A549 (cell line): ENCODE data around the gene PRXL2A. TPM values are rescaled to one million over a fixed set of nuclear protein-coding genes. Genes with fewer than 3 reads are reported as not detected.

Experiments used
- ATAC-seq, 2 experiments: fragments of 200-7000 bp in 1 of 2; fragments of >200 bp in 1 of 2; cut with Nextera tagmentation in 1 of 2; cut with Tn5 transposase in 1 of 2; 3 replicates each; pipeline versions ENCODE4 v1.8.0 to v1.9.1; 2018 to 2020; ENCODE audit warnings: mild to moderate bottlenecking in 1 of 2, moderate library complexity in 1 of 2
- CTCF ChIA-PET: fragments of 300-600 bp; sonication (Branson Sonifier 250); formaldehyde crosslinking; extraction: SDS; loops from one replicate; lab custom pipeline; 2021; ENCODE audit warnings: antibody characterized with exemption, inconsistent platforms; lab: Yijun Ruan, JAX
- POLR2A ChIA-PET: fragments of 350-600 bp; formaldehyde crosslinking; extraction: SDS; loops from one replicate; lab custom pipeline; 2021; ENCODE audit warnings: antibody characterized with exemption, inconsistent platforms; lab: Yijun Ruan, JAX
- DNase-seq, 2 experiments: peaks; one replicate each; pipeline versions ENCODE4 v3.0.0 to v3.0.0-alpha.2; 2011 to 2016; ENCODE audit warnings: low read depth in 1 of 2, low spot score in 1 of 2
- FAIRE-seq: peaks from 2 replicates; lab custom pipeline; 2011; peaks lifted over from hg19 to GRCh38; lab: Jason Lieb, UNC
- H3K27ac ChIP-seq, 2 experiments: fragments of >200 bp; sonication (Bioruptor Twin); formaldehyde crosslinking; 3 replicates each; pipeline ENCODE4 v1.5.1; 2016 to 2017
- H3K4me1 ChIP-seq: fragments of >200 bp; sonication (Bioruptor Twin); formaldehyde crosslinking; 3 replicates; pipeline ENCODE4 v1.6.1; 2016
- H3K4me2 ChIP-seq: fragments of >200 bp; sonication (Bioruptor Twin); formaldehyde crosslinking; 3 replicates; pipeline ENCODE4 v1.6.1; 2016
- H3K4me3 ChIP-seq: fragments of >200 bp; sonication (Bioruptor Twin); formaldehyde crosslinking; 3 replicates; pipeline ENCODE4 v1.5.1; 2016
- H3K9me3 ChIP-seq: fragments of >200 bp; sonication (Bioruptor Twin); formaldehyde crosslinking; 3 replicates; pipeline ENCODE4 v1.6.1; 2016
- CBX8 ChIP-seq: fragments of 200-600 bp; sonication (generic); IDR thresholded peaks from 2 replicates; pipeline ENCODE4 v1.6.1; 2016
- CHD2 ChIP-seq: fragments of 150-350 bp; IDR thresholded peaks from 2 replicates; pipeline ENCODE4 v1.6.1; 2014; ENCODE audit warnings: low read length; ENCODE audit not compliant: partially characterized antibody
- CHD4 ChIP-seq: fragments of 200-600 bp; sonication (generic); IDR thresholded peaks from 2 replicates; pipeline ENCODE4 v1.6.1; 2016; ENCODE audit warnings: antibody characterized with exemption, mild to moderate bottlenecking, borderline replicate concordance
- CTCF ChIP-seq: fragments of >200 bp; sonication (Bioruptor Twin); formaldehyde crosslinking; IDR thresholded peaks from 3 replicates; pipeline ENCODE4 v1.5.1; 2016
- E2F6 ChIP-seq: IDR thresholded peaks from 2 replicates; pipeline ENCODE4 v1.6.1; 2012; ENCODE audit warnings: low read depth, borderline replicate concordance
- ELK1 ChIP-seq: fragments of 150-350 bp; IDR thresholded peaks from 2 replicates; pipeline ENCODE4 v1.6.1; 2014; ENCODE audit warnings: low read depth, mild to moderate bottlenecking, low read length
- EP300 ChIP-seq, 2 experiments: fragments of >200 bp; sonication (Bioruptor Twin); formaldehyde crosslinking; IDR thresholded peaks; 2 replicates in 1 of 2; 3 replicates in 1 of 2; pipeline ENCODE4 v1.6.1; 2016 to 2017
- ESRRA ChIP-seq: fragments of 150-350 bp; IDR thresholded peaks from 2 replicates; pipeline ENCODE4 v1.6.1; 2014; ENCODE audit warnings: mild to moderate bottlenecking, low read length, borderline replicate concordance
- FOSB ChIP-seq: fragments of 250-450 bp; sonication (Bioruptor Pico); IDR thresholded peaks from 2 replicates; pipeline ENCODE4 v1.5.0; 2020; ENCODE audit warnings: mild to moderate bottlenecking, moderate library complexity
- FOXS1 ChIP-seq: fragments of 250-450 bp; sonication (Bioruptor Pico); IDR thresholded peaks from 2 replicates; pipeline ENCODE4 v1.5.0; 2020; ENCODE audit warnings: mild to moderate bottlenecking, moderate library complexity
- HDAC2 ChIP-seq: fragments of 200-600 bp; sonication (generic); IDR thresholded peaks from 2 replicates; pipeline ENCODE4 v1.6.1; 2016
- HEYL ChIP-seq: fragments of 250-450 bp; sonication (Bioruptor Pico); IDR thresholded peaks from 2 replicates; pipeline ENCODE4 v1.8.0; 2021; ENCODE audit warnings: mild to moderate bottlenecking, moderate library complexity
- HOXA7 ChIP-seq: fragments of 250-450 bp; sonication (Bioruptor Pico); IDR thresholded peaks from 2 replicates; pipeline ENCODE4 v1.5.0; 2020; ENCODE audit warnings: mild to moderate bottlenecking, moderate library complexity
- HOXB5 ChIP-seq: fragments of 250-450 bp; sonication (Bioruptor Pico); IDR thresholded peaks from 2 replicates; pipeline ENCODE4 v1.5.0; 2020; ENCODE audit warnings: mild to moderate bottlenecking, moderate library complexity
- JUN ChIP-seq, 2 experiments: fragments of >200 bp; sonication (Bioruptor Twin); formaldehyde crosslinking; IDR thresholded peaks; 2 replicates in 1 of 2; 3 replicates in 1 of 2; pipeline ENCODE4 v1.6.1; 2016 to 2017
- KDM5A ChIP-seq: fragments of 200-600 bp; sonication (generic); IDR thresholded peaks from 2 replicates; pipeline ENCODE4 v1.6.1; 2016; ENCODE audit warnings: antibody characterized with exemption, mild to moderate bottlenecking
- MAFK ChIP-seq: fragments of 450-650 bp; IDR thresholded peaks from 2 replicates; pipeline ENCODE4 v1.6.1; 2014; ENCODE audit not compliant: partially characterized antibody
- MAX ChIP-seq: IDR thresholded peaks from 2 replicates; pipeline ENCODE4 v1.6.1; 2012
- PBX3 ChIP-seq: IDR thresholded peaks from 2 replicates; pipeline ENCODE4 v1.6.1; 2012
- PHF8 ChIP-seq: fragments of 200-600 bp; sonication (generic); IDR thresholded peaks from 2 replicates; pipeline ENCODE4 v1.6.1; 2016; ENCODE audit warnings: low read depth, mild to moderate bottlenecking, antibody characterized with exemption, moderate library complexity, borderline replicate concordance
- POLR2A ChIP-seq: IDR thresholded peaks from 2 replicates; pipeline ENCODE4 v1.6.1; 2012; ENCODE audit warnings: mild to moderate bottlenecking, low read length
- RAD21 ChIP-seq, 2 experiments: fragments of >200 bp in 1 of 2; sonication (Bioruptor Twin) in 1 of 2; formaldehyde crosslinking in 1 of 2; IDR thresholded peaks in 1 of 2; conservative IDR thresholded peaks in 1 of 2; 2 replicates in 1 of 2; 3 replicates in 1 of 2; pipeline ENCODE4 v1.6.1; 2012 to 2018; ENCODE audit warnings: inconsistent platforms in 1 of 2
- RARB ChIP-seq: fragments of 250-450 bp; sonication (Bioruptor Pico); IDR thresholded peaks from 2 replicates; pipeline ENCODE4 v1.8.0; 2021; ENCODE audit warnings: mild to moderate bottlenecking, moderate library complexity
- RCOR1 ChIP-seq: fragments of 150-350 bp; IDR thresholded peaks from 2 replicates; pipeline ENCODE4 v1.6.1; 2014; ENCODE audit warnings: antibody characterized with exemption, low read length, low read depth
- RFX5 ChIP-seq: fragments of 450-650 bp; IDR thresholded peaks from 2 replicates; pipeline ENCODE4 v1.7.1; 2014; ENCODE audit warnings: antibody characterized with exemption, mild to moderate bottlenecking, moderate library complexity
- TFCP2L1 ChIP-seq: fragments of 250-450 bp; sonication (Bioruptor Pico); IDR thresholded peaks from 2 replicates; pipeline ENCODE4 v1.5.0; 2021; ENCODE audit warnings: mild to moderate bottlenecking
- TP53 ChIP-seq: fragments of 250-450 bp; sonication (Bioruptor Pico); IDR thresholded peaks from 2 replicates; pipeline ENCODE4 v1.5.0; 2021; ENCODE audit warnings: mild to moderate bottlenecking, moderate library complexity
- USF2 ChIP-seq: fragments of 450-650 bp; IDR thresholded peaks from 2 replicates; pipeline ENCODE4 v1.6.1; 2014; ENCODE audit warnings: antibody characterized with exemption
- WGBS: methylation state at CpG from one replicate; pipeline ENCODE4 v1.1.6; 2017; ENCODE audit errors: missing lambda C conversion rate; 5-methylcytosine and 5-hydroxymethylcytosine counted together
- polyA plus RNA-seq, 4 experiments: library from polyadenylated mRNA; depleted of rRNA in 3 of 4; stranded (reverse); fragments of >200 nt; fragmentation: RNase III in 1 of 4; extraction: RNeasy Plus Mini Kit Qiagen cat#74134 plus additional on column Dnase treatment in 1 of 4; gene quantifications; 2 replicates in 3 of 4; 3 replicates in 1 of 4; pipeline ENCODE4 v1.2.3, GENCODE V29; 2011 to 2017

Gene PRXL2A
- polyA plus RNA-seq, 2 of the 4 experiments (the other 2 are of a cell fraction), result 55.0 to 59.3 TPM

GRCh38 chr10:80453056-80453841, 44.9 kb downstream of the PRXL2A start:
- Histone ChIP-seq H3K4me1 (peaks cover 48% of the 10 kb centered on the region), H3K9me3 (peaks cover 14% of the 10 kb centered on the region), H3K4me2 (peak overlapping the region; percentile 94), H3K27ac (peak overlapping the region; percentile 99 to 100), H3K4me3 (peak overlapping the region; percentile 98)
- peak in 1 of 2 experiments; percentile 0; a peak in 1 of 6 replicates for ATAC-seq
- TF ChIP-seq HEYL (CRISPR knock-in tag), result no peak
- TF ChIP-seq E2F6, result 0 out of 2 replicates have a peak, but pooled peaks have one; percentile 5
- TF ChIP-seq RFX5, result no peak
- TF ChIP-seq RAD21 (conservative IDR thresholded peaks at IDR 0.05 in 1 of 2, IDR thresholded peaks at IDR 0.05 in 1 of 2), result no peak
- no peak for TF ChIP-seq RCOR1
- TF ChIP-seq CTCF, result peak; percentile 11; the same call in 1 of the 3 replicates
- no peak for TF ChIP-seq JUN (IDR thresholded peaks at IDR 0.05)
- TF ChIP-seq RARB (CRISPR knock-in tag), result no peak
- TF ChIP-seq USF2, result no peak
- no peak for TF ChIP-seq CHD2
- no peak for TF ChIP-seq FOSB
- ChIA-PET CTCF (interaction anchor here (1.3 to 38.6 kb wide), 6 partner anchors 9 to 73 kb away, joined by 3 to 928 read pairs (median 6); no protein-coding TSS in a partner anchor), POLR2A (interaction anchor here (0.7 to 2.0 kb wide), 7 partner anchors 9 to 58 kb away, joined by 3 to 8 read pairs (median 3); no protein-coding TSS in a partner anchor)
- DNase-seq, result no peak
- WGBS, result 22% methylated on average over 23 of the region's 23 CpGs
- FAIRE-seq, result no peak

GRCh38 chr10:80453842-80454512, 45.6 kb downstream of the PRXL2A start, which contains the start of gene TSPAN14:
TSS of gene TSPAN14 (plus strand) at chr10:80454310. CDS start at chr10:80489234, 34,924 bp downstream.
- peak; percentile 72 to 79 for DNase-seq
- ATAC-seq, result peak; percentile 82 to 89
- Histone ChIP-seq H3K9me3 (peaks cover 14% of the 10 kb centered on the region), H3K4me3 (peak within 1 kb of the TSS; percentile 98), H3K27ac (peak within 1 kb of the TSS; percentile 99 to 100), H3K4me1 (peaks cover 55% of the 10 kb centered on the region), H3K4me2 (peak within 1 kb of the TSS; percentile 94)
- CTCF ChIA-PET, result interaction anchor here (0.6 to 38.6 kb wide), 6 partner anchors 9 to 72 kb away, joined by 3 to 928 read pairs (median 6); no protein-coding TSS in a partner anchor
- WGBS, result 6% methylated on average over 6 of the region's 97 CpGs
- no peak for FAIRE-seq
- POLR2A ChIA-PET, result interaction anchor here (0.7 to 2.0 kb wide), 8 partner anchors 9 to 57 kb away, joined by 3 to 8 read pairs (median 3); no protein-coding TSS in a partner anchor
- TF ChIP-seq HOXA7, result no peak
- TF ChIP-seq MAFK, result no peak
- 0 out of 2 replicates have a peak, but pooled peaks have one; percentile 38 for TF ChIP-seq E2F6
- peak; percentile 70; the same call in 1 of the 2 replicates for TF ChIP-seq PHF8
- no peak for TF ChIP-seq HDAC2
- no peak for TF ChIP-seq PBX3
- no peak for TF ChIP-seq FOXS1 (CRISPR knock-in tag)
- no peak for TF ChIP-seq TFCP2L1
- TF ChIP-seq FOSB, result no peak
- 0 out of 2 replicates have a peak, but pooled peaks have one; percentile 29 for TF ChIP-seq HOXB5 (CRISPR knock-in tag)
- no peak for TF ChIP-seq CBX8
- no peak for TF ChIP-seq CHD4
- peak; percentile 72 to 76 for TF ChIP-seq JUN (IDR thresholded peaks at IDR 0.05)
- TF ChIP-seq ELK1, result no peak
- 0 out of 2 replicates have a peak, but pooled peaks have one; percentile 24 for TF ChIP-seq TP53
- no peak for TF ChIP-seq ESRRA
- no peak for TF ChIP-seq RAD21 (conservative IDR thresholded peaks at IDR 0.05 in 1 of 2, IDR thresholded peaks at IDR 0.05 in 1 of 2)
- peak; percentile 72 for TF ChIP-seq MAX
- no peak for TF ChIP-seq KDM5A
- TF ChIP-seq POLR2A, result peak; percentile 86
- no peak for TF ChIP-seq EP300 (IDR thresholded peaks at IDR 0.05)
